Thoracic aorta (tissue), 2 donors: ENCODE results near the gene TMEM254. TPM values are rescaled to one million over a fixed set of nuclear protein-coding genes. Genes with fewer than 3 reads are reported as not detected.
A peak's percentile ranks its signal among the peaks of the same experiment; 100 is the strongest.

Experiments used
- ATAC-seq: fragments of 150-250 bp; one replicate; pipeline ENCODE4 v1.8.0; 2017; ENCODE audit warnings: low read depth; ENCODE audit not compliant: insufficient number of reproducible peaks, low FRiP score
- DNase-seq: peaks from one replicate; pipeline ENCODE4 v3.0.0-alpha.2; 2020; ENCODE audit warnings: low spot score
- H3K27ac ChIP-seq, 2 donors: fragments of 200-600 bp; sonication (generic); 1 replicate in 1 of 2; 2 replicates in 1 of 2; pipeline ENCODE4 v1.5.1; 2016; ENCODE audit warnings: mild to moderate bottlenecking in 2 of 2, moderate library complexity in 2 of 2
- H3K27me3 ChIP-seq: fragments of 200-600 bp; sonication (generic); replicated peaks from 2 replicates; pipeline ENCODE4 v1.6.0; 2016; ENCODE audit warnings: mild to moderate bottlenecking; ENCODE audit not compliant: insufficient read depth
- H3K36me3 ChIP-seq: fragments of 200-600 bp; sonication (generic); one replicate; pipeline ENCODE4 v1.5.1; 2016
- H3K4me1 ChIP-seq, 2 donors: fragments of 200-600 bp; sonication (generic); 1 replicate in 1 of 2; 2 replicates in 1 of 2; pipeline versions ENCODE4 v1.5.1 to v1.6.0; 2016; ENCODE audit warnings: low read depth in 2 of 2, mild to moderate bottlenecking in 1 of 2; ENCODE audit not compliant: control insufficient read depth in 1 of 2
- H3K4me3 ChIP-seq: fragments of 200-600 bp; sonication (generic); 2 replicates; pipeline ENCODE4 v1.5.1; 2016; ENCODE audit warnings: mild to moderate bottlenecking
- H3K9me3 ChIP-seq: fragments of 200-600 bp; sonication (generic); 2 replicates; pipeline ENCODE4 v1.5.1; 2016
- CTCF ChIP-seq: fragments of 200-600 bp; sonication (generic); IDR thresholded peaks from one replicate; pipeline ENCODE4 v1.5.1; 2019; ENCODE audit warnings: antibody characterized with exemption
- total RNA-seq, 2 donors: library from RNA; depleted of rRNA; stranded (reverse); fragments of >200 nt; gene quantifications; one replicate each; pipeline versions ENCODE4 v1.1.0 to v1.2.3, GENCODE V29; 2016

Gene TMEM254
- total RNA-seq, 2 donors from 2014 or later: 5.1 to 10.7 TPM

- no peak for TF ChIP-seq CTCF
- H3K27ac ChIP-seq: peak overlapping the region in 1 of 2 donors; percentile 23
- ATAC-seq: no peak
Observed at GRCh38 chr10:80110986-80111385, 32.5 kb downstream of the TMEM254 start.

GRCh38 chr10:80118669-80119068 is 40.2 kb downstream of the TMEM254 start:
- Histone ChIP-seq H3K9me3 (no peaks in the 10 kb centered on the region), H3K27me3 (no peaks in the 10 kb centered on the region), H3K4me1 (no peaks in the 10 kb centered on the region), H3K27ac (no peak overlapping the region), H3K36me3 (no peaks in the 10 kb centered on the region), H3K4me3 (no peak overlapping the region)
- no peak for DNase-seq
- no peak for ATAC-seq
- no peak for TF ChIP-seq CTCF

More at GRCh38 chr10:80110986-80111385, 32.5 kb downstream of the TMEM254 start:
- Histone ChIP-seq H3K36me3 (no peaks in the 10 kb centered on the region), H3K4me3 (no peak overlapping the region), H3K9me3 (peaks cover 8% of the 10 kb centered on the region), H3K27me3 (no peaks in the 10 kb centered on the region), H3K4me1 (peaks cover 0 to 16% of the 10 kb centered on the region in 2 donors)
- no peak for DNase-seq

- Histone ChIP-seq H3K4me1 (no peaks in the 10 kb centered on the region), H3K4me3 (no peak overlapping the region), H3K9me3 (no peaks in the 10 kb centered on the region), H3K27ac (no peak overlapping the region), H3K36me3 (no peaks in the 10 kb centered on the region), H3K27me3 (no peaks in the 10 kb centered on the region)
- no peak for TF ChIP-seq CTCF
- ATAC-seq: no peak
- DNase-seq: no peak
Observed at GRCh38 chr10:80122110-80122710, 43.7 kb downstream of the TMEM254 start.

- no peaks in the 10 kb centered on the region for H3K27me3 ChIP-seq
- H3K27ac ChIP-seq: no peak overlapping the region
- H3K4me3 ChIP-seq: no peak overlapping the region
- DNase-seq (no peak), ATAC-seq (no peak)
- no peak for TF ChIP-seq CTCF
- no peaks in the 10 kb centered on the region for H3K9me3 ChIP-seq
- H3K36me3 ChIP-seq: no peaks in the 10 kb centered on the region
- no peaks in the 10 kb centered on the region for H3K4me1 ChIP-seq
Observed at GRCh38 chr10:80122746-80123145, 44.3 kb downstream of the TMEM254 start.

GRCh38 chr10:80126876-80127275 is 48.4 kb downstream of the TMEM254 start:
- H3K36me3 ChIP-seq: no peaks in the 10 kb centered on the region
- ATAC-seq (no peak), DNase-seq (no peak)
- TF ChIP-seq CTCF: no peak
- H3K4me1 ChIP-seq: no peaks in the 10 kb centered on the region
- no peaks in the 10 kb centered on the region for H3K9me3 ChIP-seq
- no peak overlapping the region for H3K27ac ChIP-seq
- H3K27me3 ChIP-seq: no peaks in the 10 kb centered on the region
- no peak overlapping the region for H3K4me3 ChIP-seq
